Measurements from ENCODE around the gene EEFSEC.

DNA sequence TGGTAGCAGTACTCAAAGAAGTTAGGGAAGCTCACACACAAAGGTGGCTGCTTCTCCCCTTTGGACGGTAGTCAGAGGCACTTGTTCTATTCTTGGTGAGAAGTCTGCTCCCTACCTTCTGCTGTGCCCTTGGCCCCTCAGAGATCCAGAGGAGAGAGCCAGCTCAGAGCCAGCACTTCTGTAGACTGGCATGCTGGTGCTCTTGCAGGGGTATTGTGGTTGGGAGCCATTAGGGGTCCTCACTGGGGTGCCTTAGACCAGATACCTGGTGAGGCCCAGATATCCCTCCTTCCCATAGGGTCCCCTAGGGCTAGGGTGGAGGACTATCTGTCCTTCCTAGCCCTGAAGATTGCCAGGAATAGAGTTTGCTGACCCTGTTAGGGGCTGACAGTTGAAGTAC is 140.6 kb downstream of the EEFSEC start:
- TF ChIP-seq POLR2AphosphoS5 (IDR thresholded peaks at IDR 0.05) (no peak), CTCF (IDR thresholded peaks at IDR 0.05 in 8 of 11, conservative IDR thresholded peaks at IDR 0.05 in 3 of 11) (no peak)
